ENCODE results near the gene PARP15. TPM values are rescaled to one million over a fixed set of nuclear protein-coding genes. Genes with fewer than 3 reads are reported as not detected.

Gene PARP15
- total RNA-seq, 1 experiment from 2014 or later: not detected

- ChIA-PET POLR2A (no interaction called here), CTCF (no interaction called here)
- Mint-ChIP-seq H3K9me3 (ENCODE audit: unreplicated experiment) (no peaks in the 10 kb centered on the region), H3K27me3 (ENCODE audit: insufficient read depth, unreplicated experiment) (peaks cover 7% of the 10 kb centered on the region), H3K27ac (ENCODE audit: low read depth, unreplicated experiment) (no peak overlapping the region), H3K4me3 (ENCODE audit: unreplicated experiment) (no peak overlapping the region), H3K36me3 (ENCODE audit: insufficient read depth, unreplicated experiment) (no peaks in the 10 kb centered on the region), H3K4me1 (ENCODE audit: insufficient read depth, unreplicated experiment) (no peaks in the 10 kb centered on the region)
- no peak for TF ChIP-seq CTCF (IDR thresholded peaks at IDR 0.05; ENCODE audit: unreplicated experiment)
- no TSS peak for BruUV-seq (replicated peaks)
- intact Hi-C loops (cut with micrococcal nuclease): no loop called here
- DNase-seq (ENCODE audit: unreplicated experiment): no peak
Measured at GRCh38 chr3:122603056-122603455, 25.6 kb downstream of the PARP15 start.

- TF ChIP-seq CTCF (IDR thresholded peaks at IDR 0.05; ENCODE audit: unreplicated experiment): no peak
- no peak overlapping the region for H3K4me3 Mint-ChIP-seq (ENCODE audit: unreplicated experiment)
- intact Hi-C loops (cut with micrococcal nuclease): no loop called here
- POLR2A ChIA-PET: no interaction called here
- CTCF ChIA-PET: no interaction called here
- no peaks in the 10 kb centered on the region for H3K36me3 Mint-ChIP-seq (ENCODE audit: insufficient read depth, unreplicated experiment)
- H3K4me1 Mint-ChIP-seq (ENCODE audit: insufficient read depth, unreplicated experiment): peaks cover 7% of the 10 kb centered on the region
- DNase-seq (ENCODE audit: unreplicated experiment): no peak
- BruUV-seq (replicated peaks): no TSS peak
- H3K9me3 Mint-ChIP-seq (ENCODE audit: unreplicated experiment): no peaks in the 10 kb centered on the region
- H3K27ac Mint-ChIP-seq (ENCODE audit: low read depth, unreplicated experiment): no peak overlapping the region
- peaks cover 7% of the 10 kb centered on the region for H3K27me3 Mint-ChIP-seq (ENCODE audit: insufficient read depth, unreplicated experiment)
Measured at GRCh38 chr3:122606330-122606729, 28.9 kb downstream of the PARP15 start.

GRCh38 chr3:122608916-122609315, 31.5 kb downstream of the PARP15 start:
- no peaks in the 10 kb centered on the region for H3K9me3 Mint-ChIP-seq (ENCODE audit: unreplicated experiment)
- no peaks in the 10 kb centered on the region for H3K27me3 Mint-ChIP-seq (ENCODE audit: insufficient read depth, unreplicated experiment)

GRCh38 chr3:122609798-122610559, 32.5 kb downstream of the PARP15 start:
- ChIA-PET POLR2A (interaction anchor here (0.6 to 1.1 kb wide), 5 partner anchors 12 to 256 kb away, joined by 3 to 4 read pairs (median 3); no protein-coding TSS in a partner anchor), CTCF (interaction anchor here (1.3 kb wide), 1 partner anchor 69 kb away, joined by 5 read pairs; no protein-coding TSS in a partner anchor)
- intact Hi-C loops (cut with micrococcal nuclease): no loop called here
- Mint-ChIP-seq H3K9me3 (ENCODE audit: unreplicated experiment) (no peaks in the 10 kb centered on the region), H3K27ac (ENCODE audit: low read depth, unreplicated experiment) (peak overlapping the region; percentile 96), H3K4me3 (ENCODE audit: unreplicated experiment) (peak overlapping the region; percentile 33), H3K36me3 (ENCODE audit: insufficient read depth, unreplicated experiment) (no peaks in the 10 kb centered on the region), H3K4me1 (ENCODE audit: insufficient read depth, unreplicated experiment) (peaks cover 7% of the 10 kb centered on the region), H3K27me3 (ENCODE audit: insufficient read depth, unreplicated experiment) (no peaks in the 10 kb centered on the region)
- no peak for TF ChIP-seq CTCF (IDR thresholded peaks at IDR 0.05; ENCODE audit: unreplicated experiment)
- TSS peak; percentile 80 for BruUV-seq (replicated peaks)
- peak; percentile 70 for DNase-seq (ENCODE audit: unreplicated experiment)

More at GRCh38 chr3:122608916-122609315, 31.5 kb downstream of the PARP15 start:
- TF ChIP-seq CTCF (IDR thresholded peaks at IDR 0.05; ENCODE audit: unreplicated experiment): no peak
- DNase-seq (ENCODE audit: unreplicated experiment): no peak
- H3K36me3 Mint-ChIP-seq (ENCODE audit: insufficient read depth, unreplicated experiment): no peaks in the 10 kb centered on the region
- POLR2A ChIA-PET: no interaction called here
- BruUV-seq (replicated peaks): no TSS peak
- CTCF ChIA-PET: no interaction called here
- intact Hi-C loops (cut with micrococcal nuclease): no loop called here
- H3K4me3 Mint-ChIP-seq (ENCODE audit: unreplicated experiment): no peak overlapping the region
- H3K4me1 Mint-ChIP-seq (ENCODE audit: insufficient read depth, unreplicated experiment): peaks cover 7% of the 10 kb centered on the region
- H3K27ac Mint-ChIP-seq (ENCODE audit: low read depth, unreplicated experiment): no peak overlapping the region
